ENCODE results near the gene FAM228A.
"Not testable (repeated sequence)": the region's sequence is repeated elsewhere in the genome, so short reads cannot be mapped to it uniquely, and the experiment has no call there.

FAM228A gene

DNA sequence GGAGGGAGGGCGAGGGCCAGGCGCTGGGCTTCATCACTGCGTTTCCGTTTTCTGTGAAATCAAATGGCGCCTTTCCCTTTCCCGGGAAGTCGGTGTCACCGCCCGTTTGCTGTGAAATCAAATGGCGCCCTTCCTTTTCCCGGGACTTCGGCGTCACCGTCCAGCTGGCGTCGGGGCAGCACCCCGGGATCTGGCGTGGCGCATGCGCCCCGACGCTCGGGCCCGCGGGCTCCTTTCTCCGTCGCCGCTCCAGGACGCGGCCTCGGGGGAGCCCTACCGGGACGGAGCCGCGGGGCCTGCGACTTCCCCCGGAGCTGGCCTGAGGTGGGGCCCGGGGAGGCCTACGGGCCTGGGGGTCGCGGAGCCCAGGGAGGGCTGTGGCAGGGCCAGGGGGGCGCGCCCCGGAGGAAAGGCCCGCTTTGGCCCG lies at the start of gene FAM228A:
Gene FAM228A, plus strand, starts transcription at position 203 of the 427 bp plus-strand sequence. CDS start 428 bp downstream, outside the sequence.
- DNase-seq, result no peak

GRCh38 chr2:24125956-24126355 lies 48.9 kb upstream of the FAM228A start:
- DNase-seq, result no peak

GRCh38 chr2:24132543-24132942 lies 42.3 kb upstream of the FAM228A start:
- no peak for DNase-seq

DNA sequence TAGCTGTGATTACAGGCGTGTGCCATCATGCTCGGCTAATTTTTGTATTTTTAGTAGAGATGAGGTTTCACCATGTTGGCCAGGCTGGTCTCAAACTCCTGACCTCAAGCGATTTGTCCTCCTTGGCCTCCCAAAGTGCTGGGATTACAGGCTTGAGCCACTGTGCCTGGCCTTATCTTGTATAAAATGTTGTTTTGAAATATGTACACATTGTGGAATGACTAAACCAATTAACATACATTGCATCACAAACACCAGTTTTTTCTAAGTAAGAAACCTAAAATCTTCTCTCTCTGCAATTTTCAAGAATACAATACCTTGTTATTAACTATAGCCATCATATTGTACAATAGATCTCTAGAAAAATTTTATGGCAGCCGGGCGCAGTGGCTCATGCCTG lies 34.5 kb upstream of the FAM228A start:
- not testable (repeated sequence) for DNase-seq

DNA sequence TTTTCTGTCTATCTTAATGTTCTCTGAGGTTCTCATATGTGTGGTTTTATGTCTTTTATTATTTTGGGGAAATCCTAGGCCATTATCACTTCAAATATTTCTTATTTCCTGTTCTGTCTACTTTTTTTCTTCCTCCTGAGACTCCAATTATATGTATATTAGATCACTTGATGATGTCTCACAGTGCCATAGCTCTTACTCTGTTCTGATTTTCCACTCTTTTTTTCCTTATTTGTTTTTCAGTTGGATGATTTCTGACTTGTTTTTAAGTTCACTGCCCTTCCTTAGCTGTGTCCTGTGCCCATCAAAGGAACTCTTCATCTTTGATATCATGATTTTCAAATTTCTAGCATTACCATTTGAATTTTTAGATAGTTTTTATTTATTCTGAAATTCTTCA lies 27.5 kb upstream of the FAM228A start:
- no peak for DNase-seq

GRCh38 chr2:24152413-24153197 lies 22.2 kb upstream of the FAM228A start:
- DNase-seq, result no peak

DNA sequence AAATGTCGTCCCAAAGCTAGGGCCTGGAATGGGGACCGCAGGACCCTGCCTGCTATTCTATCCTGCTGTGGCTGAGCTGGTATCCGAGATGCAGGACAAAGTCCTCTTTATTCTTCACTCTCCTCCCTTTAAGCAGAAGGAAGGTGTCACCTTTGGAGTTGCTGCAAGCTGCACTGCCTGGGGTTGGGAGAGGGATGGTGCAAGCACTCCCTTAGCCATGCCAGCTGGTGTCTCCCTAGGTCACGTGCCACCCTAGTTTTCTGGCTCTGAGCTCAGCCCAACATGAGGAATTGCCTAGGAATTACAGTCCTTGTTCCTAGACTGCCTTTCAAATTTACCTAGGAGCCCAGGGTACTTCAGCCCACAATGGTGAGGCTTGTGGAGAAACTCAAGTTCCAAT lies 21.4 kb upstream of the FAM228A start:
- no peak for DNase-seq

DNA sequence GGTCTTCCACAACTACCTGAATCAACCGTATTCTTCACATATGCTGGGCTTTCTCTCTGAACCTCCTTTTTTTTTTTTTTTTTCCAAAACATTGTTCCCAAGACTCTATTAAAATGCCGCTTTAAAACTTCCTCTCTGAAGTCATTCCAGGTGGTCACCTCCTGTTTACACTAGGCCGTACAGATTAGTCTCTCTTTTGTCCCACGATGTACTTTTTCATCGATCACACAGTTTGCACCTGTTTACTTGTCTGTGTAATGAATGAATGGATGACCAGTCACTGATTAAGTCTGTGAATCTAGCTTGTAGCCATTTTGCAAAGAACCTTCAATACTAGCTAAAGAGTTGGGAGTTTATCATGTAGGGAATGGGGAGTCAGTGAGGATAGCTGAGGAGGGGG lies 16.7 kb upstream of the FAM228A start:
- DNase-seq, result no peak

DNA sequence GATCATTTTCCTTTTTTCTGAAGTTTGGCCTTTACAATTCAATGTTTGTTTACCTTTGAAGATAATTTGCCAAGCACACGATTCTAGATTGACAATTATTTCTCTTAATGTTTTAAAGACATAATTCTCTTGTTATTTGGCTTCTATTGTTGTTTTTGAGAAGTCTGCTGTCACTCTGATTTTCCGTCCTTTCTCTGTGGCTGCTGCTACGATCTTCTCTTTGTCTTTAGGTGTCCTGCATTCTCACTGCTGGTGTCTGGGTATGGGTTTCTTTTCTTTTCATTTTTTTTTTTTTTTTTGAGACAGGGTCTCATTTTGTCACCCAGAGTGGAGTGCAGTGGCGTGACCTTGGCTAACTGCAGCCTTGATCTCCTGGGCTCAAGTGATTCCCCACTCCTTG lies 15.1 kb upstream of the FAM228A start:
- no peak for DNase-seq

- DNase-seq, result no peak
These were observed 14.1 kb upstream of the FAM228A start for GRCh38 chr2:24160761-24161160.

DNA sequence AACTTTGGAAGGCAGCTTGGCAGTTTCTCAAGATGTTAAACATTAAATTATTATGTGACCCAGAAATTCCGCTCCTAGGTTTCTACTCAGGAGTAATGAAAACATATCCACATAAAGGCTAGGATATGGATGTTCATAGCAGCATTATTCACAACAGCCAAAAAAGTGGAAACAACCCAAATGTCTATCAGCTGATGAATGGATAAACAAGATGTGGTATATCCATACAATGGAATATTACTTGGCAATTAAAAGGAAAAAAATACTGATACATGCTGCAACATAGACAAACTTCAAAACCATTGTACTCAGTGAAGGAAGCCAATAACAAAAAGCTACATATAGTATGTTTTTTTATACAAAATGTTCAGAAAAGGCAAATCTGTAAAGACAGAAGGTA lies 12.4 kb upstream of the FAM228A start:
- no peak for DNase-seq

- no peak for DNase-seq
These were observed 11.7 kb upstream of the FAM228A start for GRCh38 chr2:24163186-24163585.

- no peak for DNase-seq
These were observed 11.3 kb upstream of the FAM228A start for GRCh38 chr2:24163601-24164000.

- no peak for DNase-seq
These were observed 10.4 kb upstream of the FAM228A start for GRCh38 chr2:24164416-24164973.

DNA sequence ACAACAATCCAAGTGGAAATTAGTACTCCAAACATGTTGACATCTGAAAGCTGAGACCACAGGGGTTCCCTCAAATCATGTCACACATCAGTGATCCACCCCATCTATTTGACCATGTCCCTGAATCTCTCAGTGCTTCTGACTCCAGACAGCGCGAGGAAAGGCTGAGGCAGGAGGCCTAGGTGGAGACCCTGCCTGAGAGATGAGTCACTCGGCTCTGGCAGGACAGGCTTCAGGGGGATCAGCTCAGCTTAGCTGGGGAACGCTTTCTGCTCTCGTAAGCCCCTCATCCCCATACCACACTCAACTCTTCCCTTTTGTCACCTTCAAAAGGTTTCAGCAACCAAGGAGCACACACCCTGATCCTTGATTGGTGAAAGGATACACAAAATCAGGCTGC lies 5.8 kb upstream of the FAM228A start:
- no peak for DNase-seq

DNA sequence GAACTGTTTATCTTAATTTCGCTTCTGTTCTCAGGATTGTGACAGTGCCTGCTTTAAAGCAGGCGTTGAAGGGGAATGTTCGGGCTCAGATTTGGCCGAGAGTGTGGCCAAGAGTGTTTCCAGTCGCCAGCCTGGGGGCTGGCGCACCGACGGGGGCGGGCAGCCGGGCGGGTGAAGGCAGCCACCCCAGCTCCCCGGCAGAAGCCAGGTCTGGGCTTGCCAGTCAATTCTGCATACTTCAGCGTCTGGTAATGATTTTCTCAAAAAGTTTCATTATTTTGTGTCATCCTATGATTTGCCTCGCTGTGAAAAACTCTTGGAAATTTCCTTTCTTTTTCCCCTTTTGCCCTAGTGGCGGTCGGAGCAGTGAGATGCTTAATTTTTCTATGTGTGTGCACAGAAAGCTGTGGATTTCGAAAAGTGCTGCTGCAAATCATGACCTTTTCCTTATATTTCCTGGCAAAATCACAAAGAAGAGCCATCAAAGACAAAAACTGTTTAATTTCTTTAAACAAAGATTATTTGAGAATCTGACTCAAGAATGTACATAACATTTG lies 856 bp downstream of the FAM228A start:
- no peak for DNase-seq

DNA sequence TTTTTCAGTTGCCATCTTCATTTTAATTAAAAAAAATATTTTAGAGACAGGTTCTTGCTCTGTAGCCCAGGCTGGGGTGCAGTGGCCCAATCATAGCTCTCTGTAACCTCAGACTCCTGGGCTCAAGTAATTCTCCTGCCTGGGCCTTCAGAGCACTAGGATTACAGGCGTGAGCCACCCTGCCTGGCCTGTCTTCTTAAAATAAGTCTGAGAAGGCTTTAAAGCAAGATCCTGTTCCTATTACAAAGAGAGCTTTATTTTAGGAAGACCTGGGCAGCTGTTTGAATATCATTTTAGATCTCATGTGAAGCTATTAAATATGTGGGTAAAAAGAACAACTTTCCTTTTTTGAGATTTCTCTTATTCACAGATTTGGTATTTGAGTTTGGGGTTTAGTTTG lies 1.5 kb downstream of the FAM228A start:
- DNase-seq, result no peak

DNA sequence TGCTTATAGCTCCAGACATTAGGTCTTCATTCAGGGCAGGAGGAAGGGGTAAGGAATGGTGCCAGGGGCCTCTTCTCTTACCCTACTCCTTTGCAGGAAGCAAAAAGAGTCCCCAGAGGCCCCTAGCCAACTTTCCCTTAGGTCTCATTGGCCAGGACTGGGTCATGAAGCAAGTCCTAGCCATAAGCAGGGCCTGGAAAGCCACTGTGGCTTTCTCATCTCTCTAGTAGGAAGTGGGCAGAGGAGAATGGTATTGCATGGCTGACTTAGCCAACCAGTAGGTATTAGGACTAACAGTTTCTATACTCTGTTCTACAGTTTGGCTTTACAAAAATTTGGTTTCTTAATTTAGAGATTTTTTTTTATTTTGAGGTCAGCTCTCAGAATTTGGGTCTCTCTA lies 4.8 kb downstream of the FAM228A start:
- DNase-seq, result no peak

- DNase-seq, result no peak
These were observed 7.0 kb downstream of the FAM228A start for GRCh38 chr2:24181849-24182248.

DNA sequence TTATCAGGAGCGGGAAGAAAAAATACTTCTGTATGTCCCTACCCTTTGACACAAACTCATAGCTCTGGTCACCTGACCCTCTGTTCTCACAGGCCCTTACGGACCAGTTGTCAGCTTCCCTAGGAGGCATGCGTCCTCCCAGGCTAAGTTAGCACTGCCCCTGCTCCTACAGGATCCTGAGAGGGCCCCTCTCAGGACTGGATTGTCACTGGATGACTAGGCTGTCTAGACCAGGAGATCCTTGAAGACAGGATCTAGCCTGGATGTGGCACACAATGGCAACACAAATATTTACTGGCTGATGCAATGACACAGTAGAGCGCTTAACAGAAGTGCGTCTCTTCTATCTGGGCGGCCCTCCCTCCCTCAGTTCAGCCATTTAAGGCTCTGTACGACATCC lies 7.7 kb downstream of the FAM228A start:
- no peak for DNase-seq

GRCh38 chr2:24183366-24184069 lies 8.7 kb downstream of the FAM228A start:
- no peak for DNase-seq

DNA sequence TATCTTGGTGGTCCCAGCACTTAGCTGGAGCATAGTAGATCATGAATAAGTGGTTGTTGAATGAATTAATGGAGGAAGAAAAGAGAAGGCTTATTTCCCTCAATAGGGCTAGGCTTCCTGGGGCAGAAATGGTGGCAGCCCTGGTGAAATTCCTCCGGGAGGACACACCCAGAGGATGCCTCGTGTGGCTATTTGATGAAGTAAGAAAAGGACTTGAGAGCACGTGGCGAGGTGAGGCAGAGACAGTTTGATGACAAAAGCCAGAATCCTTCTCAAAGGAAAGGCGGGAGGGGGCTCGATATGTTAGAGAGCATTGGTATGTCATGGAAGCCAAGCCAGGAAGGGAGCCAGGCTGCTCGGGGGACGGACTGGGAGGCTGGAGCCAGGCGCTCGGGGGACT lies 14.7 kb downstream of the FAM228A start:
- DNase-seq, result no peak

- no peak for DNase-seq
These were observed 15.7 kb downstream of the FAM228A start for GRCh38 chr2:24190503-24190902.

- DNase-seq, result no peak
These were observed 16.3 kb downstream of the FAM228A start for GRCh38 chr2:24191156-24191555.

Data from fibroblast of upper back skin (primary cell).